ENCODE measurements around the gene ADM2. TPM values are rescaled to one million over a fixed set of nuclear protein-coding genes. Genes with fewer than 3 reads are reported as not detected.
"Not testable (repeated sequence)": the region's sequence is repeated elsewhere in the genome, so short reads cannot be mapped to it uniquely, and the experiment has no call there.

Gene ADM2
- total RNA-seq, 1 experiment from 2014 or later: 13.6 TPM

DNA sequence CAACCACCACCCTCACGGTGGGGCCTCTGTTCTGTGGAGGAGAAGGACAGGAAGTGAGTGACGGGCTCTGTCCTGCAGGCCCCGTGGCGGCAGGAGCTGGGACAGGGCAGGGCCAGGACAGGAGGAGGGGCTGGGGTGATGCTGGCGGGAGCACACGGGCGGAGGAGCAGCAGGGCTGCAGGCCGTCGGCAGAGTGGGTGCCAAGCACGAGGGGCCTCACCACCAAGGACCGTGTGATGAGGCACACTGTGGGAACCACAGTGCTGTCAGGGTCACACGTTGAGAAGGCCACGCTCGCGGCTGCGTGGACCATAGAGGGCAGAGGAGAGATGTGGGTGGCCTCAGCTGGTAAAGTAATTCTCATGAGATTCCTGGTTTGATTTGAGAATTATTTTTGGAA is 35.5 kb downstream of the ADM2 start:
- Mint-ChIP-seq H3K27me3 (ENCODE audit: unreplicated experiment) (no peaks in the 10 kb centered on the region), H3K36me3 (ENCODE audit: insufficient read depth, unreplicated experiment) (peaks cover 18% of the 10 kb centered on the region), H3K4me1 (ENCODE audit: low read depth, unreplicated experiment) (no peaks in the 10 kb centered on the region), H3K9me3 (ENCODE audit: low read depth, unreplicated experiment) (no peaks in the 10 kb centered on the region), H3K27ac (ENCODE audit: unreplicated experiment) (no peak overlapping the region), H3K4me3 (ENCODE audit: low read depth, unreplicated experiment) (no peak overlapping the region)
- DNase-seq: no peak
- no TSS peak for BruUV-seq (replicated peaks)
- intact Hi-C loops (cut with micrococcal nuclease; ENCODE audit: unreplicated experiment): no loop called here
- TF ChIP-seq, protein P1, sequence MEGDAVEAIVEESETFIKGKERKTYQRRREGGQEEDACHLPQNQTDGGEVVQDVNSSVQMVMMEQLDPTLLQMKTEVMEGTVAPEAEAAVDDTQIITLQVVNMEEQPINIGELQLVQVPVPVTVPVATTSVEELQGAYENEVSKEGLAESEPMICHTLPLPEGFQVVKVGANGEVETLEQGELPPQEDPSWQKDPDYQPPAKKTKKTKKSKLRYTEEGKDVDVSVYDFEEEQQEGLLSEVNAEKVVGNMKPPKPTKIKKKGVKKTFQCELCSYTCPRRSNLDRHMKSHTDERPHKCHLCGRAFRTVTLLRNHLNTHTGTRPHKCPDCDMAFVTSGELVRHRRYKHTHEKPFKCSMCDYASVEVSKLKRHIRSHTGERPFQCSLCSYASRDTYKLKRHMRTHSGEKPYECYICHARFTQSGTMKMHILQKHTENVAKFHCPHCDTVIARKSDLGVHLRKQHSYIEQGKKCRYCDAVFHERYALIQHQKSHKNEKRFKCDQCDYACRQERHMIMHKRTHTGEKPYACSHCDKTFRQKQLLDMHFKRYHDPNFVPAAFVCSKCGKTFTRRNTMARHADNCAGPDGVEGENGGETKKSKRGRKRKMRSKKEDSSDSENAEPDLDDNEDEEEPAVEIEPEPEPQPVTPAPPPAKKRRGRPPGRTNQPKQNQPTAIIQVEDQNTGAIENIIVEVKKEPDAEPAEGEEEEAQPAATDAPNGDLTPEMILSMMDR (IDR thresholded peaks at IDR 0.05; ENCODE audit: unreplicated experiment): no peak
- CTCF ChIA-PET: interaction anchor here (0.6 kb wide), 1 partner anchor 126 kb away, joined by 4 read pairs; no protein-coding TSS in a partner anchor

DNA sequence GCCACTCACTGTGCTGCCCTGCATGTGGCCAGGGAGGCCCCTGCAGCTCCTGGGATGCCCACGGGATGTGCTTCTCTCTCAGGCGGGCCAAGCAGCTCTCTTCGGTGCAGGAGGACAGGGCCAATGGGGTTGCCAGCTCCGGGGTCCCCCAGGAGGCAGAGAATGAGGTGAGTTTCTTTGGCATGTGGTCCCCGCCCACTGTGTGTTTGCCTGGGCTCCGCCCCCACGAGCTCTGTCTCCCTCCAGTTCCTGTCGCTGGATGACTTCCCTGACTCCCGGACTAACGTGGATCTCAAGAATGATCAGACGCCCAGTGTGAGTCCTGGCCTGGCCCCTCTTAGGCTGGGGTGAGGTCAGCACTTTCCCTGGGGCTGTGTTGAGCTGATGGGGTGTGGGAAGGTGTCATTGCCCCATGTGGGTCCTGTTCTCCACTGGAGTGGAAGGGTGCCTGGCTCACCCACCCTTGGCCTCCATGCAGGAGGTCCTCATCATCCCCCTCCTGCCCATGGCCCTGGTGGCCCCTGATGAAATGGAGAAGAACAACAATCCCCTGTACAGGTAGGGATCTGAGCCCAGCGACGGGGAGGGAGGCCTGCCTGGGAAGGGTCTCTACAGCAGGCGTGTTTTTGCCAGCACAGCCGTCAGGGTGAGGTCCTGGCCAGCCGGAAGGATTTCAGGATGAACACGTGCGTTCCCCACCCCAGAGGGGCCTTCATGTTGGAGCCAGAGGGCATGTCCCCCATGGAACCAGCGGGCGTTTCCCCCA is 36.3 kb downstream of the ADM2 start:
- CTCF ChIA-PET: interaction anchor here (0.6 kb wide), 1 partner anchor 125 kb away, joined by 4 read pairs; no protein-coding TSS in a partner anchor
- Mint-ChIP-seq H3K27ac (ENCODE audit: unreplicated experiment) (no peak overlapping the region), H3K9me3 (ENCODE audit: low read depth, unreplicated experiment) (no peaks in the 10 kb centered on the region), H3K4me3 (ENCODE audit: low read depth, unreplicated experiment) (no peak overlapping the region), H3K36me3 (ENCODE audit: insufficient read depth, unreplicated experiment) (peaks cover 24% of the 10 kb centered on the region), H3K27me3 (ENCODE audit: unreplicated experiment) (no peaks in the 10 kb centered on the region), H3K4me1 (ENCODE audit: low read depth, unreplicated experiment) (no peaks in the 10 kb centered on the region)
- BruUV-seq (replicated peaks): no TSS peak
- no peak for DNase-seq
- TF ChIP-seq, protein P1 (IDR thresholded peaks at IDR 0.05; ENCODE audit: unreplicated experiment): no peak
- intact Hi-C loops (cut with micrococcal nuclease; ENCODE audit: unreplicated experiment): no loop called here

DNA sequence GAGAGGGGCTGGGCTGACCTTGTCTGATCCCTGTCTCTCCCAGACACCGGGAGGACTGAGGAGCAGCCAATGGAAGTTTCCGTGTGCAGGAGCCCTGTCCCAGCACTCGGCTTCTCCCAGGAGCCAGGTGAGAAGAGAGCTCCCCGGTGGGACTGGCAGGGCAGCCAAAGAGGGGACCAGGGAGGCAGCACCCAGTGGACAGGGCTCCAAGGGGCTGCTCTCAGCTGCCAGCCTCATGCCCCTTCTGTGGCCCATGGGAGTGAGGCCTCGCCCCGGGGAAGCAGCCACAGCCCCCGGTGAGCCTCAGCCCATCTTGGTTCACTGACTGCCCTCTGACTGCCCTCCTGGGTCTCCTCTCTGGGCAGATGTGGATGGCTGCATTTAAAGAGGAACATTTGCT is 37.3 kb downstream of the ADM2 start:
- H3K27me3 Mint-ChIP-seq (ENCODE audit: unreplicated experiment): no peaks in the 10 kb centered on the region
- BruUV-seq (replicated peaks): no TSS peak
- no peak overlapping the region for H3K4me3 Mint-ChIP-seq (ENCODE audit: low read depth, unreplicated experiment)
- TF ChIP-seq, protein P1 (IDR thresholded peaks at IDR 0.05; ENCODE audit: unreplicated experiment): no peak
- CTCF ChIA-PET: no interaction called here
- H3K9me3 Mint-ChIP-seq (ENCODE audit: low read depth, unreplicated experiment): no peaks in the 10 kb centered on the region
- intact Hi-C loops (cut with micrococcal nuclease; ENCODE audit: unreplicated experiment): no loop called here
- H3K36me3 Mint-ChIP-seq (ENCODE audit: insufficient read depth, unreplicated experiment): peaks cover 34% of the 10 kb centered on the region
- DNase-seq: no peak
- no peaks in the 10 kb centered on the region for H3K4me1 Mint-ChIP-seq (ENCODE audit: low read depth, unreplicated experiment)
- H3K27ac Mint-ChIP-seq (ENCODE audit: unreplicated experiment): no peak overlapping the region

DNA sequence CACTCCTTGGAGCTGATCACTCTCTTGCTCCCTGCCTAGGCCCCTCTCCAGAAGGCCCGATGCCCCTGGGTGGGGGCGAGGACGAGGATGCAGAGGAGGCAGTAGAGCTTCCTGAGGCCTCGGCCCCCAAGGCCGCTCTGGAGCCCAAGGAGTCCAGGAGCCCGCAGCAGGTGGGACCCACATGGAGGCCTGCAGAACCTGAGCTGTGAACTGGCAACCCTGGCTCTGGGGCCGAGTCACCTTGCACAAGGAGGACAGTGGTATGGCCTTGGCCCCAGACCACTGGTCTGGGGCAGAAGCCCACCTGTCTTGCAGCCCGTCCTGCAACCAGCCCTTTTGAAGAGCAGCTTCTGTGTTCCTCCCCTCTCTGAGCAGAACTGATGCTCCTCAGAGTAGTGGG is 37.8 kb downstream of the ADM2 start:
- H3K27me3 Mint-ChIP-seq (ENCODE audit: unreplicated experiment): no peaks in the 10 kb centered on the region
- intact Hi-C loops (cut with micrococcal nuclease; ENCODE audit: unreplicated experiment): no loop called here
- H3K36me3 Mint-ChIP-seq (ENCODE audit: insufficient read depth, unreplicated experiment): peaks cover 39% of the 10 kb centered on the region
- BruUV-seq (replicated peaks): no TSS peak
- CTCF ChIA-PET: interaction anchor here (0.6 kb wide), 1 partner anchor 124 kb away, joined by 5 read pairs; no protein-coding TSS in a partner anchor
- TF ChIP-seq, protein P1 (IDR thresholded peaks at IDR 0.05; ENCODE audit: unreplicated experiment): no peak
- DNase-seq: no peak
- no peak overlapping the region for H3K4me3 Mint-ChIP-seq (ENCODE audit: low read depth, unreplicated experiment)
- H3K27ac Mint-ChIP-seq (ENCODE audit: unreplicated experiment): no peak overlapping the region
- H3K9me3 Mint-ChIP-seq (ENCODE audit: low read depth, unreplicated experiment): no peaks in the 10 kb centered on the region
- peaks cover under 1% of the 10 kb centered on the region for H3K4me1 Mint-ChIP-seq (ENCODE audit: low read depth, unreplicated experiment)

DNA sequence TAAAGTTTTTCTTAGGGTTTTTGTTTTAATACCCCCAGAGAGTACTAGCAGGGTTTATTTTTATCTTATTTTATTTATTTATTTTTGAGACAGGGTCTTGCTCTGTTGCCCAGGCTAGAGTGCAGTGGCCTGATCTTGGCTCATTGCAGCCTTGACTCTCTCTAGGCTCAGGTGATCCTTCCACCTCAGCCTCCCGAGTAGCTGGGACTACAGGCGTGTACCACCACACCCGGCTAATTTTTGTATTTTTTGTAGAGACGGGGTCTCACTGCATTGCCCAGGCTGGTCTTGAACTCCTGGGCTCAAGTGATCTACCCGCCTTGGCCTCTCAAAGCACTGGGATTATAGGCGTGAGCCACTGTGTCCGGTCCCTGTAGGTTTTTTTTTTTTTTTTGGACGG is 38.8 kb downstream of the ADM2 start:
- BruUV-seq (replicated peaks); intact Hi-C loops (cut with micrococcal nuclease; ENCODE audit: unreplicated experiment): not testable (repeated sequence)
- H3K4me1 Mint-ChIP-seq (ENCODE audit: low read depth, unreplicated experiment): peaks cover 10% of the 10 kb centered on the region

More for the DNA sequence above, 38.8 kb downstream of the ADM2 start:
- H3K9me3 Mint-ChIP-seq (ENCODE audit: low read depth, unreplicated experiment); H3K4me3 Mint-ChIP-seq (ENCODE audit: low read depth, unreplicated experiment); H3K27ac Mint-ChIP-seq (ENCODE audit: unreplicated experiment); DNase-seq; H3K27me3 Mint-ChIP-seq (ENCODE audit: unreplicated experiment); CTCF ChIA-PET: not testable (repeated sequence)
- peaks cover 49% of the 10 kb centered on the region for H3K36me3 Mint-ChIP-seq (ENCODE audit: insufficient read depth, unreplicated experiment)
